K562 (cell line): ENCODE data around the gene STEAP1B. TPM values are rescaled to one million over a fixed set of nuclear protein-coding genes. Genes with fewer than 3 reads are reported as not detected.

Source experiments
- ARNT ChIP-seq, 2 experiments: fragments of 450-650 bp; IDR thresholded peaks; 2 replicates each; pipeline ENCODE4 v1.6.1; 2016; ENCODE audit warnings: mild to moderate bottlenecking in 1 of 2
- BCL6 ChIP-seq: fragments of 250-450 bp; sonication (Bioruptor Pico); IDR thresholded peaks from 2 replicates; pipeline ENCODE4 v1.4.0; 2020
- CBX3 ChIP-seq, 2 experiments: IDR thresholded peaks; 1 replicate in 1 of 2; 2 replicates in 1 of 2; pipeline ENCODE4 v1.6.1; 2012; ENCODE audit warnings: inconsistent platforms in 2 of 2, low read length in 2 of 2, borderline replicate concordance in 1 of 2, control low read depth in 1 of 2
- CREB1 ChIP-seq, 2 experiments: sonication (generic) in 1 of 2; formaldehyde crosslinking in 1 of 2; IDR thresholded peaks; 2 replicates each; pipeline versions ENCODE4 v1.6.1 to v1.8.0; 2012 to 2022; ENCODE audit warnings: inconsistent platforms in 1 of 2, mild to moderate bottlenecking in 1 of 2, missing genetic modification reagents in 1 of 2, moderate library complexity in 1 of 2
- EP300 ChIP-seq: IDR thresholded peaks from 2 replicates; pipeline ENCODE4 v1.6.1; 2012; ENCODE audit warnings: low read length, improper control_type of control experiment
- EWSR1 ChIP-seq: fragments of 450-650 bp; IDR thresholded peaks from 2 replicates; pipeline ENCODE4 v1.6.1; 2018; ENCODE audit warnings: borderline replicate concordance, mild to moderate bottlenecking, low read depth, moderate library complexity; ENCODE audit not compliant: partially characterized antibody
- MTA2 ChIP-seq: fragments of 450-650 bp; IDR thresholded peaks from 2 replicates; pipeline ENCODE4 v1.6.1; 2016; ENCODE audit warnings: low read depth
- NFIC ChIP-seq: fragments of 450-650 bp; IDR thresholded peaks from 2 replicates; pipeline ENCODE4 v1.6.1; 2017; ENCODE audit warnings: mild to moderate bottlenecking, inconsistent platforms
- PHF21A ChIP-seq: fragments of 450-650 bp; IDR thresholded peaks from 2 replicates; pipeline ENCODE4 v1.6.1; 2017; ENCODE audit warnings: low read depth, borderline replicate concordance
- POLR2G ChIP-seq: fragments of 200-400 bp; formaldehyde crosslinking; IDR thresholded peaks from 2 replicates; pipeline ENCODE4 v1.6.1; 2017; ENCODE audit warnings: low read depth, mild to moderate bottlenecking, antibody characterized with exemption, low read length, moderate library complexity
- POLR3A ChIP-seq: IDR thresholded peaks from 2 replicates; pipeline ENCODE4 v1.6.1; 2011; ENCODE audit warnings: borderline replicate concordance, mild to moderate bottlenecking, moderate library complexity; ENCODE audit not compliant: insufficient read length, insufficient read depth; ENCODE audit errors: extremely low read depth
- RBBP5 ChIP-seq: fragments of 200-600 bp; sonication (generic); IDR thresholded peaks from 2 replicates; pipeline ENCODE4 v1.6.1; 2012; ENCODE audit warnings: borderline replicate concordance, mild to moderate bottlenecking, low read length, control low read depth, inconsistent platforms; ENCODE audit not compliant: insufficient read depth, poor library complexity, severe bottlenecking
- SP1 ChIP-seq: sonication (generic); formaldehyde crosslinking; IDR thresholded peaks from 2 replicates; pipeline ENCODE4 v1.8.1; 2022; ENCODE audit warnings: mild to moderate bottlenecking, missing genetic modification reagents
- TCF7 ChIP-seq: sonication (generic); IDR thresholded peaks from 2 replicates; pipeline ENCODE4 v1.6.1; 2016; ENCODE audit warnings: antibody characterized with exemption, borderline replicate concordance
- ZNF592 ChIP-seq: fragments of 450-650 bp; IDR thresholded peaks from 2 replicates; pipeline ENCODE4 v1.6.1; 2017; ENCODE audit warnings: antibody characterized with exemption, mild to moderate bottlenecking
- ZNF740 ChIP-seq, 3 experiments: fragments of 200-800 bp in 1 of 3; sonication (Bioruptor generic) in 1 of 3; sonication (generic) in 1 of 3; formaldehyde crosslinking in 1 of 3; IDR thresholded peaks; 2 replicates each; pipeline versions ENCODE4 v1.6.1 to v1.8.0; 2016 to 2022; ENCODE audit warnings: mild to moderate bottlenecking in 2 of 3, missing compliant biosample characterization in 2 of 3, missing genetic modification characterization in 2 of 3, missing genetic modification reagents in 1 of 3
- polyA plus RNA-seq, 8 experiments: library from polyadenylated mRNA; depleted of rRNA in 4 of 8; stranded (reverse) in 5 of 8; unstranded in 3 of 8; fragments of >200 nt; fragmentation: Nextera tagmentation in 2 of 8; fragmentation: Illumina TruSeq in 1 of 8; extraction: Ambion mirVana in 2 of 8; extraction: Trizol in 1 of 8; gene quantifications; 2 replicates each; pipeline versions ENCODE4 v1.2.1 to v1.2.3, GENCODE V29; 2011 to 2014; ENCODE audit warnings: inconsistent platforms in 1 of 8, missing spikeins in 1 of 8
- total RNA-seq, 7 experiments: library from RNA; depleted of rRNA in 6 of 7; stranded (reverse); fragments of >200 nt in 6 of 7; fragmentation: Illumina TruSeq in 2 of 7; extraction: Trizol in 2 of 7; gene quantifications; 2 replicates each; pipeline versions ENCODE4 v1.2.1 to v1.2.3, GENCODE V29; 2011 to 2021; ENCODE audit warnings: low replicate concordance in 1 of 7
- TF ChIP-seq, protein P1 (sequence below), 2 experiments: fragments of 150-350 bp in 1 of 2; IDR thresholded peaks; 2 replicates each; pipeline ENCODE4 v1.6.1; 2012 to 2016; ENCODE audit warnings: low read depth in 2 of 2, low read length in 2 of 2, mild to moderate bottlenecking in 1 of 2, moderate library complexity in 1 of 2

STEAP1B gene
- total and polyA plus RNA-seq, 9 of the 15 experiments (the other 6 are each of a cell fraction or from before 2014, with no cell fraction given): 20.0 to 38.5 (median 30.6) TPM

DNA sequence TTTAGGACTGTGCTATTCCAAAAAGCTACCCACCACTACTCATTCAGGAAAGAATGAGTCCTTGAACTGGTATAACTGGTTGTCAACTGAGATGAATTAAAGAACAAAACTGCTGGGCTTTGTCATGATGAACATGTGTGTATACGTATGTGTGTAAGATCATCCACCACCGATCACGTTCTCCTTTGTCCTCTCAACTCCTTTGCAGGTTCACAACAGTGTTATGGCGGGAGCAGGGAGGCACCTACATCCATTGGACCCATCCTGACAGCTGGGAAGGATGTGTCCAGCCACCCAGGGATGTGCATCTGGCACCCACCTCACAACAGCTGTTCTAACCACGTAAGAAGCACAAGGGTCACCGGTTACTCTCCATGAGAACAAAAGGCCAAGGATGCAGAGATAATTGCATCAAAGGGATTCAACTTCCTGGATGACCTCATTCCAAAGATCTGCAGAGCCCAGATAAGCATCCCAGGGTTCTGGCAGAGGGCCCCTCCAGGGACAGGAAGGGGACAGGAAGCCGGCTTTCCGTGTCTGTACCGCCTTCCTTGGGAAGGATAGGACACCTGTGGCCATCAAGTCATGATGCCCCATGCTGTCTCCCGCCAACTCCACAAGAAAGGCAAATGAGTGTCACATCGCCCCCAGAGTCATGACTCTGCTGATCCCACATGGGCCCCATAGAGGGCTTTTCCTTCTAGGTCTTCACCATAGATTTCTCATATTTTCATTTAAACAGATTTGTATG lies 66.1 kb downstream of the STEAP1B start (continued):
- TF ChIP-seq, protein P1, sequence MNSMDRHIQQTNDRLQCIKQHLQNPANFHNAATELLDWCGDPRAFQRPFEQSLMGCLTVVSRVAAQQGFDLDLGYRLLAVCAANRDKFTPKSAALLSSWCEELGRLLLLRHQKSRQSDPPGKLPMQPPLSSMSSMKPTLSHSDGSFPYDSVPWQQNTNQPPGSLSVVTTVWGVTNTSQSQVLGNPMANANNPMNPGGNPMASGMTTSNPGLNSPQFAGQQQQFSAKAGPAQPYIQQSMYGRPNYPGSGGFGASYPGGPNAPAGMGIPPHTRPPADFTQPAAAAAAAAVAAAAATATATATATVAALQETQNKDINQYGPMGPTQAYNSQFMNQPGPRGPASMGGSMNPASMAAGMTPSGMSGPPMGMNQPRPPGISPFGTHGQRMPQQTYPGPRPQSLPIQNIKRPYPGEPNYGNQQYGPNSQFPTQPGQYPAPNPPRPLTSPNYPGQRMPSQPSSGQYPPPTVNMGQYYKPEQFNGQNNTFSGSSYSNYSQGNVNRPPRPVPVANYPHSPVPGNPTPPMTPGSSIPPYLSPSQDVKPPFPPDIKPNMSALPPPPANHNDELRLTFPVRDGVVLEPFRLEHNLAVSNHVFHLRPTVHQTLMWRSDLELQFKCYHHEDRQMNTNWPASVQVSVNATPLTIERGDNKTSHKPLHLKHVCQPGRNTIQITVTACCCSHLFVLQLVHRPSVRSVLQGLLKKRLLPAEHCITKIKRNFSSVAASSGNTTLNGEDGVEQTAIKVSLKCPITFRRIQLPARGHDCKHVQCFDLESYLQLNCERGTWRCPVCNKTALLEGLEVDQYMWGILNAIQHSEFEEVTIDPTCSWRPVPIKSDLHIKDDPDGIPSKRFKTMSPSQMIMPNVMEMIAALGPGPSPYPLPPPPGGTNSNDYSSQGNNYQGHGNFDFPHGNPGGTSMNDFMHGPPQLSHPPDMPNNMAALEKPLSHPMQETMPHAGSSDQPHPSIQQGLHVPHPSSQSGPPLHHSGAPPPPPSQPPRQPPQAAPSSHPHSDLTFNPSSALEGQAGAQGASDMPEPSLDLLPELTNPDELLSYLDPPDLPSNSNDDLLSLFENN (IDR thresholded peaks at IDR 0.05; ENCODE audit: low read depth in 2 of 2, low read length in 2 of 2): peak in 1 of 2 experiments; percentile 86; a peak in 2 of 4 replicates
- TF ChIP-seq SP1 (CRISPR knock-in tag): peak; percentile 51; the same call in 1 of the 2 replicates
- TF ChIP-seq PHF21A: no peak
- 0 out of 2 replicates have a peak, but pooled peaks have one; percentile 38 for TF ChIP-seq ZNF740 (CRISPR knock-in tag; IDR thresholded peaks at IDR 0.05)
- no peak for TF ChIP-seq ZNF740 (tag; IDR thresholded peaks at IDR 0.05)
- peak; percentile 87 for TF ChIP-seq NFIC
- TF ChIP-seq TCF7: peak; percentile 99
- peak in 1 of 2 experiments; percentile 60; a peak in 1 of 3 replicates for TF ChIP-seq CBX3 (IDR thresholded peaks at IDR 0.05; ENCODE audit: borderline replicate concordance in 1 of 2, low read length in 2 of 2)
- peak in 1 of 2 experiments; percentile 62; a peak in 1 of 4 replicates for TF ChIP-seq ARNT (IDR thresholded peaks at IDR 0.05)
- peak; percentile 57 for TF ChIP-seq CREB1 (IDR thresholded peaks at IDR 0.05)
- 0 out of 2 replicates have a peak, but pooled peaks have one; percentile 59 for TF ChIP-seq CREB1 (CRISPR knock-in tag; IDR thresholded peaks at IDR 0.05)
- no peak for TF ChIP-seq POLR3A
- TF ChIP-seq ZNF592: peak; percentile 74
- TF ChIP-seq RBBP5: no peak
- TF ChIP-seq MTA2: peak; percentile 85
- TF ChIP-seq BCL6: peak; percentile 10; the same call in 1 of the 2 replicates
- TF ChIP-seq POLR2G: no peak
- no peak for TF ChIP-seq EWSR1
- TF ChIP-seq EP300: peak; percentile 95
